ENCODE results near the gene LRRC9.

LRRC9 gene

GRCh38 chr14:60091550-60092525 is 171.9 kb downstream of the LRRC9 start, which contains the start of gene PCNX4 (continued):
- TF ChIP-seq ZBTB11 (tag by site-specific recombination; conservative IDR thresholded peaks at IDR 0.05; ENCODE audit: low read depth) (no peak), ZNF10 (tag by site-specific recombination; IDR thresholded peaks at IDR 0.05) (no peak; the same call in 1 of the 2 replicates), TRIM28 (IDR thresholded peaks at IDR 0.05; ENCODE audit: borderline replicate concordance, low read length) (0 out of 2 replicates have a peak, but pooled peaks have one; percentile 14), ZBTB20 (tag by site-specific recombination; IDR thresholded peaks at IDR 0.05) (peak; percentile 88; the same call in 1 of the 2 replicates), SP3 (tag by site-specific recombination; IDR thresholded peaks at IDR 0.05) (peak; percentile 34; the same call in 1 of the 2 replicates), ZEB2 (tag by site-specific recombination; IDR thresholded peaks at IDR 0.05) (peak; percentile 74; the same call in 1 of the 2 replicates), ZNF266 (tag by site-specific recombination; IDR thresholded peaks at IDR 0.05; ENCODE audit: low read depth) (no peak), KLF10 (tag by site-specific recombination; IDR thresholded peaks at IDR 0.05) (peak; percentile 91), ZNF16 (tag by site-specific recombination; IDR thresholded peaks at IDR 0.05; ENCODE audit: low read depth) (no peak), ZNF549 (tag by site-specific recombination; IDR thresholded peaks at IDR 0.05) (no peak), ZNF596 (tag by site-specific recombination; IDR thresholded peaks at IDR 0.05) (no peak), ZBTB49 (tag by site-specific recombination; IDR thresholded peaks at IDR 0.05; ENCODE audit: low read depth) (no peak), ZNF670 (tag by site-specific recombination; IDR thresholded peaks at IDR 0.05; ENCODE audit: low read depth) (no peak), ZNF37A (tag by site-specific recombination; IDR thresholded peaks at IDR 0.05) (no peak), ZNF302 (tag by site-specific recombination; IDR thresholded peaks at IDR 0.05; ENCODE audit: low read depth) (no peak), ZNF777 (tag by site-specific recombination; IDR thresholded peaks at IDR 0.05; ENCODE audit: borderline replicate concordance) (peak; percentile 75; the same call in 1 of the 2 replicates), ZNF391 (tag by site-specific recombination; IDR thresholded peaks at IDR 0.05; ENCODE audit: borderline replicate concordance, low read depth) (0 out of 2 replicates have a peak, but pooled peaks have one; percentile 9), ZNF223 (tag by site-specific recombination; IDR thresholded peaks at IDR 0.05) (no peak), ZNF202 (tag by site-specific recombination; IDR thresholded peaks at IDR 0.05; ENCODE audit: borderline replicate concordance) (no peak), GFI1B (tag by site-specific recombination; IDR thresholded peaks at IDR 0.05) (no peak), KLF16 (tag by site-specific recombination; IDR thresholded peaks at IDR 0.05) (0 out of 2 replicates have a peak, but pooled peaks have one; percentile 21), ZNF423 (tag by site-specific recombination; IDR thresholded peaks at IDR 0.05) (no peak), ZNF335 (tag by site-specific recombination; conservative IDR thresholded peaks at IDR 0.05) (peak; percentile 91), ZNF660 (tag by site-specific recombination; IDR thresholded peaks at IDR 0.05) (peak; percentile 20; the same call in 1 of the 2 replicates), ZNF146 (tag by site-specific recombination; IDR thresholded peaks at IDR 0.05) (no peak), ZNF18 (tag by site-specific recombination; IDR thresholded peaks at IDR 0.05) (no peak; the same call in 1 of the 2 replicates)
- TF ChIP-seq, protein P1, sequence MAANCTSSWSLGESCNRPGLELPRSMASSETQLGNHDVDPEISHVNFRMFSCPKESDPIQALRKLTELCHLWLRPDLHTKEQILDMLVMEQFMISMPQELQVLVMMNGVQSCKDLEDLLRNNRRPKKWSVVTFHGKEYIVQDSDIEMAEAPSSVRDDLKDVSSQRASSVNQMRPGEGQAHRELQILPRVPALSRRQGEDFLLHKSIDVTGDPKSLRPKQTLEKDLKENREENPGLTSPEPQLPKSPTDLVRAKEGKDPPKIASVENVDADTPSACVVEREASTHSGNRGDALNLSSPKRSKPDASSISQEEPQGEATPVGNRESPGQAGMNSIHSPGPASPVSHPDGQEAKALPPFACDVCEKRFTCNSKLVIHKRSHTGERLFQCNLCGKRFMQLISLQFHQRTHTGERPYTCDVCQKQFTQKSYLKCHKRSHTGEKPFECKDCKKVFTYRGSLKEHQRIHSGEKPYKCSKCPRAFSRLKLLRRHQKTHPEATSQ (tag by site-specific recombination; IDR thresholded peaks at IDR 0.05), result peak; percentile 34; the same call in 1 of the 2 replicates
